DMS 273 treated with DMSO at 0.1 percent for 48 hours (cell line): ENCODE results near the gene CCL22.
"Not testable (repeated sequence)": the region's sequence is repeated elsewhere in the genome, so short reads cannot be mapped to it uniquely, and the experiment has no call there.

Experiments
- DNase-seq: peaks from one replicate; lab custom pipeline; 2025; lab: John Stamatoyannopoulos, UW

CCL22 gene

GRCh38 chr16:57395026-57395425 lies 36.4 kb downstream of the CCL22 start:
- no peak for DNase-seq

DNA sequence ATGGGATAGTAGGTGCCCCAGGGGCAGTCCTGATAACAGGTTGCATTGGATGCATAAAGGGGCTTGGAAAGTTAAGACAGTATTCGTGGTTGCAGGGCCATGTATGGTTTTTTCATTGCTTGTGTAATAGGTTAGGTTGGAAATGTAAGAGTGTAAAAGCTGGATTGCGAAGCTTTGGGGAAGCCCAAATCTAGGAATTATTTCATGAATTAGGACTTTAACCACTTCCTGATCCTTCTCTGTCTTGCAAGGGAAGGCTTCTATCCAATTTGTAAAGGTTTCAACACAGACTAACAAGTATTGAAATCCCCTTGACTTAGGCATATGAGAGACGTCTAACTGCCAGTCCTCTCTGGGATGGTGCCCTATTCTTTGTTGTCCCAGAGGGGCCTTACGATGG lies 38.2 kb downstream of the CCL22 start:
- no peak for DNase-seq

GRCh38 chr16:57397493-57397892 lies 38.9 kb downstream of the CCL22 start:
- not testable (repeated sequence) for DNase-seq

DNA sequence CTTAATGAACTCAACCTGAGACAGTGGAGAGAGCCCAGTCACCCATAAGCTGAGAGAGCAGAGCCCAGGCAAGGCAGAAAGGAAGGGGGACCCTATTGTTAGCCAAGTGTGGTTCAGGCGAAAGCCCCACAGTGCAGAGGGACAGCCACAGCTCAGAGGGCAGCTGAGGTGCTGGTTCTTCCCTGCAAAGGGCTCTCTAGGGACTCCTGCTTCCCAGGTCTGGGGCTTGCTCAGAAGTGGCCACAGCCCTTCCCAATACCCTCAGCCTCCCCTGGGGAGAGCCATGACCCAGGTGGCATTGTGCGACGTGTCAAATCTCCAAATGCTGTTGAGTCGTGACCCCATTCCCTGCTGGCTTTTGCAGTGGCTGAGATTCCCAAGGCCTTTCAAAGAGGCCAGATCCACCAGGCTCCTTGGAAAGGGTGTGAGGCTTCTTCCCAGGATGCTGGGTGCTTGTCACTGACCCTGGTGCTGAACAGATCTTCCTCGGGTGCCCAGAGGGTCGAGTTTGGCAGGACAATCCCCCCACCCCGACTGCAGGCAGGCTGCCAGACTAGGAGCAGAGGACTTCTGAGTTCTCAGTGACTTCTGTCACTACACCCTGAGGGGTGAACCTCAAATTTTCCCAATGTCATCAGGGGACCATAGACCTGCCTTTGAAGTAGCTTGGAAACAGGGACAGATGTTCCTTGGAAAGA lies 43.5 kb downstream of the CCL22 start:
- no peak for DNase-seq

DNA sequence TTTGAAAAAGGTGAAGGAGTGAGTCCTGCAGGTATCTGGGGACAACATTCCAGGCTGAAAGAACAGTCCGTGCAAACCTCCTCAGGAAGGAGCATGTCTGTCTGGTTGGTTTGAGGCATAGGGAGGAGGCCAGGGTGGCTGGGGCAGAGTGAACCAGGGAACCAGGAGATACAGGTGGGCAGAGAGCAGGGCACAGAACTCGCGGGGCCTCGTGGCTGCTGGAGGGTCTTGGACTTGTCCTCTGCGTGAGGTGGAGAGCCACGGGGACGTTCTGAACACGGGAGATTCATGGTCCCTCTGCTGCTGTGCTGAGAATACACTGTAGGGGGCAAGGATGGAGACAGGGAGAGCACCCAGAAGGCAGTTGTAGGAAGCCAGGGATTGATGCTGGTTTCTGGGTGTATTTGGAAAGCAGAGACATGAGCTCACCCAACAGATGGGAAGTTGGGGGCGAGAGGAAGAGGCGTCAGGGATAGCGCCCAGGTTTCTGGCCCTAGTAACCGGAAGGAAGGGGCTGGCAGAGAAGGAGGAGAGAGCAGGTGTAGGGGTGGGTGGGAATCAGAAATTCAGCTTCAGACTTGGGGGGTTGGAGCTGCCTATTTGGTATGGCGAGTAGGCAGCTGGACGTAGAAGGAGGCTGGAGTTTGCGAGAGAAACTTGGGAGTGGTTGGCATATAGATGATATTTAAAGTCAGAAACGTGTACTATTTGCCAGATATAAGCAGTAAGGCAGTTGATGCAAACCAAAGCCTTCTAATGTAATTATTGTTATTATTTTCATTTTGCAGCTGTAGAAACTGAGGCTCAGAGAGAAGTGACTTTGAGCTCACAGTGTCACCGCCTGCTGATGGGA lies 45.6 kb downstream of the CCL22 start, which contains the start of gene CCL17:
CCL17 (plus strand) TSS at position 803 of the 853 bp plus-strand sequence. CDS start 9,166 bp downstream, outside the sequence.
- no peak for DNase-seq

DNA sequence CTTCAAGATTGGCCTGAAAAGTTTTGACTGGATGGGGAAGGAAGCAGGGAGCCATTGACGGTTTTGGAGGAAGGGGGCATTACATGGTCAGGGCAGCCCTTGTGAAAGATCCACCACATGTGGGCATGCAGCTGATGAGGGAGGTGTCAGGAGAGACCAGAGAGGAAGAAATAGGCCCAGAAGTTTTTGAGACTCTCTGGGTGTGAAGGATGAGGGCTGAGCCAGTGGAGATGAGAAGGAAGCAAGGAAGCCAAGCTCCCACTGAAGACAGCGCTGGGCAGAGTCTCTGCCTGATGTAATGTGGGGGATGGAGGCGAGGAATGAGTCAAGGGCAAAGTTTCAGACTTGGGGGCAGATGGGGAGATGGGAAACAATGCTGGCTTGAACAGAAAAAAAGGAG lies 46.5 kb downstream of the CCL22 start:
- DNase-seq: no peak

DNA sequence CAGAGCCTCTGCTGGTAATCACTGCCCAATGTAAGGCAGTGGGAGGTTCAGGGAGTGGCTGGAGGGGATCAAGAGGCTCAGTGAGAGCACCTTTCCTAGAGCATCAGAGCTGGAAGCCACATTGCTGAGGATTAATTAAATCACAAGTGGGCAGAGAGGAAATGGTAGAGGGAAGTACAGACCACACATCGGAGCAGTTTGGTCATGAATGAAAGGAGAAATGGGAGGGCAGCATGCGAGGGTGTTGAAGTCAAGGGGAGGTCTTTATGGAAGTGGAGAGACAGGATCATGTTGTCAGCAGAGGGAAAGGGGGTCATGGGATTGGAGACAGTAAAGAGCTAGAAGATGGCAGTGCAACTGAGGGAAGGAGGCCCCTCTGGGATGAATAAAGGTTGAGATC lies 48.3 kb downstream of the CCL22 start:
- DNase-seq: no peak

DNA sequence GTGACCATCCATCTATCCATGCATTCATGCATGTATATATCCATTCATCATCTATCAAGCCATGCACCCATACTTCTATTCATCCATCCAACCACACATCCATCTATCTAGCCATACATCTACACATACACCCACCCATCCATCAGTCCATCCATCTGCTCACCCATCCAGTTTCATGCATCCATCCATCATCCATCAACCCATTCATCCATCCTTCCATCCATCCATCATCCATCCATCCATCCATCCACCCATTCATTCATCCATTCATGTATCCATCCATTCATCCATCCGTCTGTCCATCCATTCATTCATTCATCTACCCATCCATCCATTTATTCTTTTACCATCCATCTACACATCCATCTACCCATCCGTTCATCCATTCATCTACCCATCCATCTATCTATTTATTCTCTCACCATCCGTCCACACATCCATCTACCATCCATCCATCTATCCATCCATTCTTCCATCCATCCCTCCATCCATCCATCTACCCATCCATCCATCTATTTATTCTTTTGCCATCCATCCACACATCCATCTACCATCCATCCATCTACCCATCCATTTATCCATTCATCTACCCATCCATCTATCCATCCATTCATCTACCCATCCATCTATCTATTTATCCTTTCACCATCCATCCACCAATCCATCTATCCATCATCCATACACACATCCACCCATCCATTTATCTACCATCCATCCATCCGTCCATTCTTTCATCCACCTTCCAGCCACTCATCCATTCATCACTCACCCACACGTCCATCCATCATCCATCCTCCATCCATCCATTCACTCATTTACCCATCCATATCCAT lies 49.2 kb downstream of the CCL22 start:
- no peak for DNase-seq

DNA sequence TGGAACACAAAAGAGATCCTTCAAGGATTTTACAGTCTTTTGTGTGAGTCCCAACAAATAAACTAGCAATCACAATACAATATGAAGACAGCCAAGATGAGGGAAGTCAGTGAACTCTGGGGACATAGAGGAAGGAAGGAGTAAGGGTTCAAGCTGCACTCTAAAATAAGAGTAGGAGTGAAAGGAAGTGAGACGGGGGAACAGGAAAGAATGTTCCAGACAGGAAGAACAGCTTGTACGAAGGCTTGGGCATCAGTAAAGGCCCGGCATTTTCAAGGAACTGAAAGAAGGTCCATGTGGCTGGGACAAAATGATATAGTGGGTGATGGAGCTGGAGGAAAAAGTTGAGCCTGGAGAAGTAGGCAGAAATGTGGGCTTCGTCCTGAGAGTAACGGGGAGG lies 50.5 kb downstream of the CCL22 start:
- DNase-seq: no peak

- no peak for DNase-seq
These were observed 51.4 kb downstream of the CCL22 start for GRCh38 chr16:57409870-57410587.

GRCh38 chr16:57411362-57411976 lies 52.9 kb downstream of the CCL22 start:
- DNase-seq: no peak

DNA sequence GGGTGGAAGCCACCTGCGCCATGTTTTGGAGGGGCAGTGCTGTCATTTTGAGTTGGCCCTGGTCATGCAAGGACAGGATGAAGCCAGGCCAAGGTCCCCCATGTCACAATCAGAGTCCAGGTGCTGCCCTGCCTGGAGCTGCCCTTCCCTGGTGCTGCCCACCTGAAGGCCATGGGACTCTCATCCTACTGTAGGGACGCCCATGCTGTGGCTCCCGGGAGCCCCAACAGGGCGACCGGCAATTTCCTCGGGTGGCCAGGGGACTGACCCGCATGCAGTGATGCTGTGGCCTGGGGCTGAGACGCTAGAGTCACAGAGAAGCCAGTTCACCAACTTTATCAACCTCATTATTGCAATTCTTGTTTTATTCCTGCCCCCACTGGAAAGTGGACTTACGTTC lies 54.0 kb downstream of the CCL22 start:
- no peak for DNase-seq

DNA sequence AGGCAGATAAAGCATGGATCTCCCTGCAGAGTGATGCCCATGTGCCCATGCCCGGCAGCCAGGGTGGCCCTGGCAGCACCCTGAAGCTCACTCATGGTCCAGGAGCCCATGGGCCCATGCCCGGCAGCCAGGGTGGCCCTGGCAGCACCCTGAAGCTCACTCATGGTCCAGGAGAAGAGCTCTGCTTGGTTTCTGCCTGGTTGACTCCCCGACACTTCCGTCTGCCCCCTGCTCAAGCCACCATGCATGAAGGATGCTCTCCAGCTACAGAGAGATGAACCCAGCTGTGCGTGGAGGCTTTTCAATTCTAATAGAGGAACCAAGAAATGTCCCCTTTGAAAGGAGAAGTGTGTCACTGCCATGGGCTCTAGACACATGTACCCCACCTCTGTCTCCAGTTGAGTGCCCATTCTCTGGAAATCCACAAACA lies 54.7 kb downstream of the CCL22 start:
- DNase-seq: no peak

GRCh38 chr16:57413733-57414132 lies 55.1 kb downstream of the CCL22 start:
- no peak for DNase-seq
